Measurements from ENCODE around the gene ZSWIM4. TPM values are rescaled to one million over a fixed set of nuclear protein-coding genes. Genes with fewer than 3 reads are reported as not detected.
A peak's percentile ranks its signal among the peaks of the same experiment; 100 is the strongest.

Gene ZSWIM4
- polyA plus RNA-seq, 1 donor (not counting 4 experiments of a cell fraction or from before 2014, with no cell fraction given) = 0.71 TPM

GRCh38 chr19:13841962-13842290 is 46.7 kb downstream of the ZSWIM4 start:
- dilution Hi-C loops (cut with MboI; ENCODE audit: extremely low pct_ligation_motif_present, low sequenced_read_pairs) = no loop called here

GRCh38 chr19:13842291-13843103 is 47.3 kb downstream of the ZSWIM4 start:
- Histone ChIP-seq H3K9me1 (ENCODE audit: control insufficient read depth, extremely low read depth, insufficient read depth, low read length) (no peaks in the 10 kb centered on the region), H3K79me2 (ENCODE audit: control insufficient read depth, insufficient read depth, low read length) (peaks cover 50% of the 10 kb centered on the region), H3K27me3 (ENCODE audit: control insufficient read depth, extremely low read depth, insufficient read depth, low read length) (no peaks in the 10 kb centered on the region), H3K36me3 (ENCODE audit: control insufficient read depth in 2 of 2, extremely low read depth in 1 of 2, insufficient read depth in 2 of 2, low read length in 2 of 2) (peaks cover 21 to 29% of the 10 kb centered on the region in 2 experiments), H4K20me1 (ENCODE audit: control insufficient read depth, extremely low read depth, insufficient read depth, low read length) (peaks cover 25% of the 10 kb centered on the region), H3K9ac (ENCODE audit: control insufficient read depth, extremely low read depth, insufficient read depth, low read length) (peak overlapping the region; percentile 99), H3K27ac (ENCODE audit: control insufficient read depth, insufficient read depth, low read length) (peak overlapping the region; percentile 100), H3K4me3 (ENCODE audit: control insufficient read depth in 2 of 3, extremely low read depth in 1 of 3, insufficient read depth in 2 of 3, low read depth in 1 of 3, low read length in 3 of 3) (peak overlapping the region; percentile 88 to 98 (median 97)), H3K9me3 (ENCODE audit: control insufficient read depth, low read depth, low read length) (no peaks in the 10 kb centered on the region), H2AFZ (ENCODE audit: control insufficient read depth, low read length) (no peak overlapping the region), H3K4me1 (ENCODE audit: control insufficient read depth, extremely low read depth, insufficient read depth, low read length) (peaks cover 46% of the 10 kb centered on the region), H3K4me2 (ENCODE audit: control insufficient read depth, extremely low read depth, insufficient read depth, low read depth, low read length) (peak overlapping the region; percentile 96)
- FAIRE-seq (no peak), DNase-seq (ENCODE audit: low read depth, low spot score) (no peak)
- no peak for TF ChIP-seq EZH2 (IDR thresholded peaks at IDR 0.05; ENCODE audit: low read length)
- TF ChIP-seq, protein P1, sequence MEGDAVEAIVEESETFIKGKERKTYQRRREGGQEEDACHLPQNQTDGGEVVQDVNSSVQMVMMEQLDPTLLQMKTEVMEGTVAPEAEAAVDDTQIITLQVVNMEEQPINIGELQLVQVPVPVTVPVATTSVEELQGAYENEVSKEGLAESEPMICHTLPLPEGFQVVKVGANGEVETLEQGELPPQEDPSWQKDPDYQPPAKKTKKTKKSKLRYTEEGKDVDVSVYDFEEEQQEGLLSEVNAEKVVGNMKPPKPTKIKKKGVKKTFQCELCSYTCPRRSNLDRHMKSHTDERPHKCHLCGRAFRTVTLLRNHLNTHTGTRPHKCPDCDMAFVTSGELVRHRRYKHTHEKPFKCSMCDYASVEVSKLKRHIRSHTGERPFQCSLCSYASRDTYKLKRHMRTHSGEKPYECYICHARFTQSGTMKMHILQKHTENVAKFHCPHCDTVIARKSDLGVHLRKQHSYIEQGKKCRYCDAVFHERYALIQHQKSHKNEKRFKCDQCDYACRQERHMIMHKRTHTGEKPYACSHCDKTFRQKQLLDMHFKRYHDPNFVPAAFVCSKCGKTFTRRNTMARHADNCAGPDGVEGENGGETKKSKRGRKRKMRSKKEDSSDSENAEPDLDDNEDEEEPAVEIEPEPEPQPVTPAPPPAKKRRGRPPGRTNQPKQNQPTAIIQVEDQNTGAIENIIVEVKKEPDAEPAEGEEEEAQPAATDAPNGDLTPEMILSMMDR (optimal IDR thresholded peaks at IDR 0.05 in 1 of 3, IDR thresholded peaks at IDR 0.05 in 1 of 3, conservative IDR thresholded peaks at IDR 0.05 in 1 of 3; ENCODE audit: extremely low read depth in 1 of 3, insufficient read depth in 2 of 3, low read length in 3 of 3) = no peak
- dilution Hi-C loops (cut with MboI; ENCODE audit: extremely low pct_ligation_motif_present, low sequenced_read_pairs) = no loop called here

More at GRCh38 chr19:13841962-13842290, 46.7 kb downstream of the ZSWIM4 start:
- H3K9me3 ChIP-seq (ENCODE audit: control insufficient read depth, low read depth, low read length) = no peaks in the 10 kb centered on the region
- H3K9ac ChIP-seq (ENCODE audit: control insufficient read depth, extremely low read depth, insufficient read depth, low read length) = peak overlapping the region; percentile 99
- H3K4me3 ChIP-seq (ENCODE audit: control insufficient read depth in 2 of 3, extremely low read depth in 1 of 3, insufficient read depth in 2 of 3, low read depth in 1 of 3, low read length in 3 of 3) = peak overlapping the region; percentile 88 to 98 (median 97)
- peaks cover 31% of the 10 kb centered on the region for H4K20me1 ChIP-seq (ENCODE audit: control insufficient read depth, extremely low read depth, insufficient read depth, low read length)
- peak overlapping the region; percentile 93 for H3K4me2 ChIP-seq (ENCODE audit: control insufficient read depth, extremely low read depth, insufficient read depth, low read depth, low read length)
- peak overlapping the region; percentile 96 for H3K27ac ChIP-seq (ENCODE audit: control insufficient read depth, insufficient read depth, low read length)
- TF ChIP-seq EZH2 (IDR thresholded peaks at IDR 0.05; ENCODE audit: low read length) = no peak
- TF ChIP-seq, protein P1 (optimal IDR thresholded peaks at IDR 0.05 in 1 of 3, IDR thresholded peaks at IDR 0.05 in 1 of 3, conservative IDR thresholded peaks at IDR 0.05 in 1 of 3; ENCODE audit: extremely low read depth in 1 of 3, insufficient read depth in 2 of 3, low read length in 3 of 3) = no peak
- no peaks in the 10 kb centered on the region for H3K9me1 ChIP-seq (ENCODE audit: control insufficient read depth, extremely low read depth, insufficient read depth, low read length)
- peaks cover 48% of the 10 kb centered on the region for H3K4me1 ChIP-seq (ENCODE audit: control insufficient read depth, extremely low read depth, insufficient read depth, low read length)
- no peak overlapping the region for H2AFZ ChIP-seq (ENCODE audit: control insufficient read depth, low read length)
- H3K36me3 ChIP-seq (ENCODE audit: control insufficient read depth in 2 of 2, extremely low read depth in 1 of 2, insufficient read depth in 2 of 2, low read length in 2 of 2) = peaks cover 21 to 33% of the 10 kb centered on the region in 2 experiments
- H3K79me2 ChIP-seq (ENCODE audit: control insufficient read depth, insufficient read depth, low read length) = peaks cover 53% of the 10 kb centered on the region
- FAIRE-seq (no peak), DNase-seq (ENCODE audit: low read depth, low spot score) (no peak)
- H3K27me3 ChIP-seq (ENCODE audit: control insufficient read depth, extremely low read depth, insufficient read depth, low read length) = no peaks in the 10 kb centered on the region

All from keratinocyte (primary cell).